ENCODE data around the gene KNG1.

KNG1 gene

DNA sequence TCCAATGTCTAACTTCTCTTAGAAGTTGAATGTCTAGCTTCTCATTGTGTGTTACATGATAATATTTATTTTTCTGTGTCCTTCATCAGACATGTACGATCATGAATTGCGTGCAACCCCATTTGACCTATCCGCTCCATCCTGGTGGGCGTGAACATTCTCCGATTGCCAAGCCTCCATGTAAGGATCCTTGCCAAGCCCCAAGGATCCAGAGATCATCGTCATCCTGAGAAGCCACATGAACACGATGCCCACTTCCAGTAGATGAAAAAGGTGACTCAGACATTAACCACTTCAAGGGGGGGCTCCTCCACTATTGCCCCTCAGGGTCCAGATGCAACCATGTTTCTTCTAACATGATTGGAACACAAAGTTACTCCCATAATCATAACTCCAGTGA, 25.5 kb upstream of the KNG1 start:
- POLR2A ChIA-PET = no interaction called here
- no peak for DNase-seq (ENCODE audit: extremely low spot score)
- TF ChIP-seq PKNOX1 (IDR thresholded peaks at IDR 0.05) (no peak), SP1 (IDR thresholded peaks at IDR 0.05) (no peak), L3MBTL2 (conservative IDR thresholded peaks at IDR 0.05) (no peak), FOXM1 (IDR thresholded peaks at IDR 0.05; ENCODE audit: borderline replicate concordance) (no peak), ZNF384 (IDR thresholded peaks at IDR 0.05) (no peak), TARDBP (IDR thresholded peaks at IDR 0.05) (no peak), FOXA1 (IDR thresholded peaks at IDR 0.05) (no peak), LEF1 (IDR thresholded peaks at IDR 0.05; ENCODE audit: borderline replicate concordance) (no peak), BHLHE40 (IDR thresholded peaks at IDR 0.05; ENCODE audit: borderline replicate concordance) (no peak), ARNT (IDR thresholded peaks at IDR 0.05) (no peak), FOXK2 (IDR thresholded peaks at IDR 0.05) (no peak), ELF4 (IDR thresholded peaks at IDR 0.05) (no peak), SUZ12 (IDR thresholded peaks at IDR 0.05) (no peak), CTBP1 (IDR thresholded peaks at IDR 0.05; ENCODE audit: borderline replicate concordance) (no peak), NFRKB (IDR thresholded peaks at IDR 0.05) (no peak), HDGF (IDR thresholded peaks at IDR 0.05; ENCODE audit: borderline replicate concordance) (no peak)
- CTCF ChIA-PET = no interaction called here

DNA sequence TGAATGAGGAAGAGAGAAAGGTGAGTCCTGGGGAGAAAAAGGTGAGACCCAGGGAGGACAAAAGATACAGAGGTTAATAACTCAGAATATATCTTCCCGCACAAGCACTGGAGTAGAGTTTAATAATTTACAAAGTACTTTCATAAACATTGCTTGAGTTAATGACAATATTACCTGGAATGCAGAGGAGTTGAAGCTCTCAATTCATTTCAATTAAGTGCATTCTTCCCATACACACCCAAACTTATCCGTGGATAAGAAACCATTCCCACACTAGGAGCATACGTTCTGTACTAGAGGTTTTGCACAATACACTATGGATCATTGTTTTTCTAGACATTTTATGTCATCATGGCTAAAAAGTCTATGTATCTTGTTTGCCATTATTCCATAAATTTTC, 23.3 kb upstream of the KNG1 start:
- CTCF ChIA-PET = no interaction called here
- POLR2A ChIA-PET = no interaction called here
- no peak for DNase-seq (ENCODE audit: extremely low spot score)
- TF ChIP-seq ARNT (IDR thresholded peaks at IDR 0.05) (no peak), BHLHE40 (IDR thresholded peaks at IDR 0.05; ENCODE audit: borderline replicate concordance) (no peak), SUZ12 (IDR thresholded peaks at IDR 0.05) (no peak), NFRKB (IDR thresholded peaks at IDR 0.05) (no peak), PKNOX1 (IDR thresholded peaks at IDR 0.05) (no peak), FOXK2 (IDR thresholded peaks at IDR 0.05) (no peak), LEF1 (IDR thresholded peaks at IDR 0.05; ENCODE audit: borderline replicate concordance) (no peak), HDGF (IDR thresholded peaks at IDR 0.05; ENCODE audit: borderline replicate concordance) (no peak), TARDBP (IDR thresholded peaks at IDR 0.05) (no peak), ZNF384 (IDR thresholded peaks at IDR 0.05) (no peak), ELF4 (IDR thresholded peaks at IDR 0.05) (no peak), L3MBTL2 (conservative IDR thresholded peaks at IDR 0.05) (no peak), CTBP1 (IDR thresholded peaks at IDR 0.05; ENCODE audit: borderline replicate concordance) (no peak), FOXM1 (IDR thresholded peaks at IDR 0.05; ENCODE audit: borderline replicate concordance) (no peak), SP1 (IDR thresholded peaks at IDR 0.05) (no peak), FOXA1 (IDR thresholded peaks at IDR 0.05) (no peak)

DNA sequence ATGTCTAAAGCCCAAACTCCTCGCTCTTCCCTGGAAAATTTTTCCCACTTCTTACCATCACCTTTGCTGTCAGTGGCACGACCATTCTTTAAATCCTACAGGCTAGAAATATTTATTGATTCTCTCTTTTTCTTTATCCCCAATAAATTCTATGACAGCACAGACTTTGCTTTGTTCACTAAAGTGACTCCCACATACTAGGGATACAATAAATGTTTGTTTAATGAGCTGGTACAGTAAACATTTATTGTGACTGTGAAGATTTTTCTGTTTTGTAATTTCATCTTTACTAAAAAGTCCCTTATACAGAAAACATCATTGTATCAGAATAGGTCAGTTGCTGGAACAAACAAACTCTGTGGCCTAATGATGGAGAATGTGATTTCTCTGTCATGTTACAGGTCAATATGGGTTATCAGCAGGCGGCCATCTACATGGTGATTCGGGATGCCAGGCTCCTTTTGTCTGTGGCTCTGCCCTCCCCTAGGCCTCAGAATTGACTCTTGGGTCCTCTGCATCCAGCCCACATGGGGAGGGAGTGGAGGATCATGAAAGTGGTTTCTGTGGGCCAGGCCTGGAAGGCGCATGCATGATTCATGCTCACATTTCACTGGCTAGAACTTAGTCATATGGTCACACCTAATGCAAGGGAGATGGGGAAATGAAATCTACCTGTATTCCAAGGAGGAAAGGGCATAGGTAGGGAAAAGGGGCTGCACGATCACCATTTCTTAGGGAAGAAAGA, 22.7 kb upstream of the KNG1 start:
- no peak for DNase-seq (ENCODE audit: extremely low spot score)
- ChIA-PET CTCF (no interaction called here), POLR2A (no interaction called here)
- TF ChIP-seq SP1 (IDR thresholded peaks at IDR 0.05) = no peak
- no peak for TF ChIP-seq ELF4 (IDR thresholded peaks at IDR 0.05)
- no peak for TF ChIP-seq ARNT (IDR thresholded peaks at IDR 0.05)

GRCh38 chr3:186696522-186696921, 20.6 kb upstream of the KNG1 start:
- DNase-seq (ENCODE audit: extremely low spot score) = no peak
- TF ChIP-seq SUZ12 (IDR thresholded peaks at IDR 0.05) (no peak), ARNT (IDR thresholded peaks at IDR 0.05) (no peak), NFRKB (IDR thresholded peaks at IDR 0.05) (no peak), ZNF384 (IDR thresholded peaks at IDR 0.05) (no peak), PKNOX1 (IDR thresholded peaks at IDR 0.05) (no peak), FOXM1 (IDR thresholded peaks at IDR 0.05; ENCODE audit: borderline replicate concordance) (no peak), HDGF (IDR thresholded peaks at IDR 0.05; ENCODE audit: borderline replicate concordance) (no peak), FOXK2 (IDR thresholded peaks at IDR 0.05) (no peak), BHLHE40 (IDR thresholded peaks at IDR 0.05; ENCODE audit: borderline replicate concordance) (no peak), ELF4 (IDR thresholded peaks at IDR 0.05) (no peak), SP1 (IDR thresholded peaks at IDR 0.05) (no peak), LEF1 (IDR thresholded peaks at IDR 0.05; ENCODE audit: borderline replicate concordance) (no peak), CTBP1 (IDR thresholded peaks at IDR 0.05; ENCODE audit: borderline replicate concordance) (no peak), FOXA1 (IDR thresholded peaks at IDR 0.05) (no peak), TARDBP (IDR thresholded peaks at IDR 0.05) (no peak)
- CTCF ChIA-PET = no interaction called here
- POLR2A ChIA-PET = no interaction called here

GRCh38 chr3:186697510-186697909, 19.6 kb upstream of the KNG1 start:
- TF ChIP-seq FOXK2 (IDR thresholded peaks at IDR 0.05) (no peak), TARDBP (IDR thresholded peaks at IDR 0.05) (no peak), BHLHE40 (IDR thresholded peaks at IDR 0.05; ENCODE audit: borderline replicate concordance) (no peak), FOXA1 (IDR thresholded peaks at IDR 0.05) (no peak), L3MBTL2 (conservative IDR thresholded peaks at IDR 0.05) (no peak), SP1 (IDR thresholded peaks at IDR 0.05) (no peak), CTBP1 (IDR thresholded peaks at IDR 0.05; ENCODE audit: borderline replicate concordance) (no peak), SUZ12 (IDR thresholded peaks at IDR 0.05) (no peak), ELF4 (IDR thresholded peaks at IDR 0.05) (no peak), ARNT (IDR thresholded peaks at IDR 0.05) (no peak), HDGF (IDR thresholded peaks at IDR 0.05; ENCODE audit: borderline replicate concordance) (no peak), FOXM1 (IDR thresholded peaks at IDR 0.05; ENCODE audit: borderline replicate concordance) (no peak), PKNOX1 (IDR thresholded peaks at IDR 0.05) (no peak), LEF1 (IDR thresholded peaks at IDR 0.05; ENCODE audit: borderline replicate concordance) (no peak), ZNF384 (IDR thresholded peaks at IDR 0.05) (no peak), NFRKB (IDR thresholded peaks at IDR 0.05) (no peak)
- ChIA-PET POLR2A (no interaction called here), CTCF (interaction anchor here (0.6 kb wide), 1 partner anchor 842 kb away, joined by 3 read pairs; no protein-coding TSS in a partner anchor)
- no peak for DNase-seq (ENCODE audit: extremely low spot score)
